Activated effector memory CD4-positive, alpha-beta T cell treated with Interleukin-2 at 50 U/mL for 16 hours (primary cell): ENCODE results near the gene TAPBPL.
"Not testable (repeated sequence)": the region's sequence is repeated elsewhere in the genome, so short reads cannot be mapped to it uniquely, and the experiment has no call there.

Experiments used
- DNase-seq: peaks from one replicate; pipeline ENCODE4 v3.0.0-alpha.2; 2020

Gene TAPBPL

GRCh38 chr12:6463858-6464257 is 12.0 kb downstream of the TAPBPL start:
- no peak for DNase-seq

GRCh38 chr12:6464531-6464930 is 12.7 kb downstream of the TAPBPL start:
- DNase-seq = no peak

GRCh38 chr12:6465467-6466183 is 13.8 kb downstream of the TAPBPL start:
- DNase-seq = no peak

GRCh38 chr12:6466184-6466573 is 14.3 kb downstream of the TAPBPL start:
- DNase-seq = no peak

GRCh38 chr12:6466751-6467150 is 14.9 kb downstream of the TAPBPL start:
- not testable (repeated sequence) for DNase-seq

- DNase-seq = not testable (repeated sequence)
Measured at GRCh38 chr12:6467571-6468282, 15.9 kb downstream of the TAPBPL start.

GRCh38 chr12:6468283-6468575 is 16.4 kb downstream of the TAPBPL start:
- no peak for DNase-seq

GRCh38 chr12:6469092-6469491 is 17.2 kb downstream of the TAPBPL start:
- no peak for DNase-seq

- no peak for DNase-seq
Measured at GRCh38 chr12:6469609-6470374, 17.9 kb downstream of the TAPBPL start.

- DNase-seq = peak; percentile 97
Measured at GRCh38 chr12:6470375-6471163, 18.7 kb downstream of the TAPBPL start, which contains the start of gene VAMP1. Gene VAMP1, minus strand, starts transcription at chr12:6470677. Its CDS starts 146 bp downstream, at chr12:6470531.

GRCh38 chr12:6471989-6472360 is 20.1 kb downstream of the TAPBPL start:
- no peak for DNase-seq

- no peak for DNase-seq
Measured at GRCh38 chr12:6472491-6472890, 20.6 kb downstream of the TAPBPL start.

- DNase-seq = not testable (repeated sequence)
Measured at GRCh38 chr12:6475233-6475975, 23.6 kb downstream of the TAPBPL start.

GRCh38 chr12:6476489-6476888 is 24.6 kb downstream of the TAPBPL start:
- DNase-seq = no peak

GRCh38 chr12:6477601-6478377 is 25.9 kb downstream of the TAPBPL start:
- not testable (repeated sequence) for DNase-seq

GRCh38 chr12:6478416-6478815 is 26.6 kb downstream of the TAPBPL start:
- DNase-seq = no peak

- DNase-seq = no peak
Measured at GRCh38 chr12:6488240-6488639, 36.4 kb downstream of the TAPBPL start.

- no peak for DNase-seq
Measured at GRCh38 chr12:6489449-6489848, 37.6 kb downstream of the TAPBPL start.

GRCh38 chr12:6490673-6491072 is 38.8 kb downstream of the TAPBPL start:
- DNase-seq = not testable (repeated sequence)

- DNase-seq = peak; percentile 95
Measured at GRCh38 chr12:6492838-6493496, 41.1 kb downstream of the TAPBPL start, which contains the start of gene MRPL51. Gene MRPL51, minus strand, starts transcription at chr12:6493262. Its CDS starts 126 bp downstream, at chr12:6493136.
